H1 (cell line): ENCODE data around the gene SLC25A51.

Experiments
- CEBPB ChIP-seq: IDR thresholded peaks from 2 replicates; pipeline ENCODE4 v1.6.1; 2012; ENCODE audit warnings: low read depth, low read length
- CHD7 ChIP-seq: fragments of 300-600 bp; sonication (generic); IDR thresholded peaks from 2 replicates; pipeline ENCODE4 v1.7.1; 2012; ENCODE audit warnings: low read length, moderate library complexity, mild to moderate bottlenecking, inconsistent platforms; ENCODE audit not compliant: insufficient replicate concordance
- CTCF ChIP-seq, 3 experiments: IDR thresholded peaks; 1 replicate in 2 of 3; 2 replicates in 1 of 3; pipeline versions ENCODE4 v1.5.1 to v1.6.1; 2011; ENCODE audit warnings: low read length in 3 of 3, mild to moderate bottlenecking in 3 of 3, inconsistent platforms in 2 of 3, low read depth in 1 of 3, moderate library complexity in 1 of 3; ENCODE audit not compliant: insufficient read depth in 1 of 3; ENCODE audit errors: control extremely low read depth in 1 of 3
- MAX ChIP-seq: IDR thresholded peaks from 2 replicates; pipeline ENCODE4 v1.6.1; 2012; ENCODE audit warnings: inconsistent platforms
- POLR2AphosphoS5 ChIP-seq: IDR thresholded peaks from 2 replicates; pipeline ENCODE4 v1.6.1; 2011; ENCODE audit warnings: low read depth, low read length
- SP1 ChIP-seq: IDR thresholded peaks from 2 replicates; pipeline ENCODE4 v1.6.1; 2011; ENCODE audit warnings: low read depth, low read length
- TCF12 ChIP-seq: IDR thresholded peaks from 2 replicates; pipeline ENCODE4 v1.6.1; 2011; ENCODE audit warnings: low read depth, mild to moderate bottlenecking, low read length

- no peak for TF ChIP-seq CHD7
- no peak for TF ChIP-seq CTCF (IDR thresholded peaks at IDR 0.05; ENCODE audit: control extremely low read depth in 1 of 3, insufficient read depth in 1 of 3, low read depth in 1 of 3, low read length in 3 of 3)
- TF ChIP-seq TCF12, result no peak
- TF ChIP-seq POLR2AphosphoS5, result no peak
- no peak for TF ChIP-seq MAX
- TF ChIP-seq CEBPB, result no peak
- no peak for TF ChIP-seq SP1
These were observed 48.8 kb upstream of the SLC25A51 start for GRCh38 chr9:37952731-37953130.
